MCF 10A (cell line): ENCODE data around the gene FAM24B. TPM values are rescaled to one million over a fixed set of nuclear protein-coding genes. Genes with fewer than 3 reads are reported as not detected.

ENCODE experiments used
- BruUV-seq: library from RNA; stranded (reverse); fragments of 400-500 nt; replicated peaks from 2 replicates; lab custom pipeline; 2021; lab: Mats Ljungman, UMichigan
- CTCF ChIA-PET: fragments of 300-600 bp; sonication (Branson Sonifier 250); formaldehyde crosslinking; extraction: SDS; loops from one replicate; lab custom pipeline; 2021; ENCODE audit warnings: antibody characterized with exemption, inconsistent platforms; lab: Yijun Ruan, JAX
- POLR2A ChIA-PET: fragments of 300-600, 350-650 bp; sonication (Branson Sonifier 250); formaldehyde crosslinking; extraction: SDS; loops from one replicate; lab custom pipeline; 2020; ENCODE audit warnings: antibody characterized with exemption, inconsistent platforms; lab: Yijun Ruan, JAX
- DNase-seq: peaks from one replicate; pipeline ENCODE4 v3.0.0-alpha.2; 2018; ENCODE audit not compliant: unreplicated experiment
- H3K27ac Mint-ChIP-seq: one replicate; pipeline ENCODE4 v1.8.0; 2022; ENCODE audit warnings: mild to moderate bottlenecking, low read depth, mixed read lengths; ENCODE audit not compliant: unreplicated experiment
- H3K27me3 Mint-ChIP-seq: one replicate; pipeline ENCODE4 v1.8.0; 2022; ENCODE audit warnings: mixed read lengths; ENCODE audit not compliant: insufficient read depth, unreplicated experiment
- H3K36me3 Mint-ChIP-seq: one replicate; pipeline ENCODE4 v1.8.0; 2022; ENCODE audit warnings: mild to moderate bottlenecking, moderate library complexity, mixed read lengths; ENCODE audit not compliant: insufficient read depth, unreplicated experiment
- H3K4me1 Mint-ChIP-seq: one replicate; pipeline ENCODE4 v1.8.0; 2022; ENCODE audit warnings: mixed read lengths; ENCODE audit not compliant: insufficient read depth, unreplicated experiment
- H3K4me3 Mint-ChIP-seq: one replicate; pipeline ENCODE4 v1.8.0; 2022; ENCODE audit warnings: mild to moderate bottlenecking, moderate library complexity, mixed read lengths; ENCODE audit not compliant: unreplicated experiment
- H3K9me3 Mint-ChIP-seq: one replicate; pipeline ENCODE4 v1.8.0; 2022; ENCODE audit warnings: mixed read lengths; ENCODE audit not compliant: unreplicated experiment
- CTCF ChIP-seq: fragments of 200-600 bp; IDR thresholded peaks from one replicate; pipeline ENCODE4 v1.8.0; 2022; ENCODE audit warnings: antibody characterized with exemption, mild to moderate bottlenecking; ENCODE audit not compliant: unreplicated experiment
- intact Hi-C: fragments of 100-400 bp; cut with micrococcal nuclease; formaldehyde crosslinking; loops from 2 replicates; pipeline ENCODE4 v1.14.1; 2022
- total RNA-seq: library from RNA; stranded (reverse); gene quantifications from 2 replicates; pipeline ENCODE4 v1.2.3, GENCODE V29; 2022

Gene FAM24B
- total RNA-seq, 1 experiment from 2014 or later = 23.7 TPM

- Mint-ChIP-seq H3K9me3 (no peaks in the 10 kb centered on the region), H3K4me1 (no peaks in the 10 kb centered on the region), H3K4me3 (no peak overlapping the region), H3K27ac (no peak overlapping the region), H3K36me3 (no peaks in the 10 kb centered on the region), H3K27me3 (peaks cover 35% of the 10 kb centered on the region)
- ChIA-PET CTCF (interaction anchor here (0.7 kb wide), 1 partner anchor 136 kb away, joined by 3 read pairs; no protein-coding TSS in a partner anchor), POLR2A (no interaction called here)
- TF ChIP-seq CTCF = no peak
- BruUV-seq = no TSS peak
- no peak for DNase-seq
- intact Hi-C loops = no loop called here
Observed at GRCh38 chr10:122814493-122814892, 64.9 kb downstream of the FAM24B start.

GRCh38 chr10:122812751-122813150, 66.6 kb downstream of the FAM24B start:
- Mint-ChIP-seq H3K27ac (no peak overlapping the region), H3K36me3 (no peaks in the 10 kb centered on the region), H3K4me1 (no peaks in the 10 kb centered on the region), H3K27me3 (peaks cover 25% of the 10 kb centered on the region), H3K9me3 (no peaks in the 10 kb centered on the region), H3K4me3 (no peak overlapping the region)
- no peak for TF ChIP-seq CTCF
- CTCF ChIA-PET = no interaction called here
- no TSS peak for BruUV-seq
- intact Hi-C loops = no loop called here
- no peak for DNase-seq
- POLR2A ChIA-PET = no interaction called here

- BruUV-seq = no TSS peak
- H3K27ac Mint-ChIP-seq = no peak overlapping the region
Observed at GRCh38 chr10:122802282-122802681, 77.1 kb downstream of the FAM24B start.

More at GRCh38 chr10:122802282-122802681, 77.1 kb downstream of the FAM24B start:
- no peak for TF ChIP-seq CTCF
- no peaks in the 10 kb centered on the region for H3K36me3 Mint-ChIP-seq
- ChIA-PET CTCF (no interaction called here), POLR2A (interaction anchor here (0.6 kb wide), 1 partner anchor 22 kb away, joined by 3 read pairs; no protein-coding TSS in a partner anchor)
- no peak overlapping the region for H3K4me3 Mint-ChIP-seq
- intact Hi-C loops = no loop called here
- H3K4me1 Mint-ChIP-seq = no peaks in the 10 kb centered on the region
- H3K9me3 Mint-ChIP-seq = no peaks in the 10 kb centered on the region
- H3K27me3 Mint-ChIP-seq = peaks cover 23% of the 10 kb centered on the region
- no peak for DNase-seq

Other genes starting within 250 kb of the FAM24B start
- gene C10orf120, start 179.7 kb downstream of the FAM24B start, total RNA-seq = not detected in 2 replicates
- 0.91 and 1.1 TPM in 2 replicates for gene CUZD1, start 33.7 kb downstream of the FAM24B start, total RNA-seq
- gene FAM24A, start 31.0 kb upstream of the FAM24B start, total RNA-seq = not detected in 2 replicates
- 11.7 and 13.6 TPM in 2 replicates for gene C10orf88, start 74.6 kb upstream of the FAM24B start, total RNA-seq
- gene PSTK, start 100.8 kb upstream of the FAM24B start, total RNA-seq = 6.5 and 8.3 TPM in 2 replicates
- gene IKZF5, start 129.2 kb upstream of the FAM24B start, total RNA-seq = 10.3 and 16.4 TPM in 2 replicates
- 11.9 and 15.7 TPM in 2 replicates for gene ACADSB, start 129.4 kb upstream of the FAM24B start, total RNA-seq